ENCODE data around the gene NOC4L.

DNA sequence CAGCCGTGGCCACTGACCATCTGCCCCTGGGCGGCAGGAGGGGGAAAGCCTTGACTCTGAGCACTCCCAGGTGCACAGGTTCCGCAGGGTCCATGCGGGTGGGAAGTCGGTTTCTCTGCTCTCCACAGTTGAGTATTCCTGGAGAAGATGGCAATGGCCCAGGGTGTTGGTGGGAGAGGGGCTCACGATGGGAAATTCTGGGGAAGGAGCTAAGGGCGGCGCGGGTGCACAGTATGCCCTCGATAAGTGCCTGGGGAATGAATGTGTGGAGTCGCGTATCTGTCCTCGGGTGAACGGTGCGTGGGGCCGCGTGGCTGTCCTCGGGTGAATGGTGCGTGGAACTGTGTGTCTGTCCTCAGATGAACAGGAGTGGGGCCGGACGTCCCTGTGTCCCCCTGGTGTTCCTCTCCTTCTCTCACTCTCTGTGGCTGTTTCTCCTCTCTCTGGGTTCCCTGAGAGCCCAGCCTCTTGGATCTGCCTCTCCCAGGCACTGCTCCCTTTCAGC is 38.0 kb downstream of the NOC4L start:
- TF ChIP-seq, protein P1, sequence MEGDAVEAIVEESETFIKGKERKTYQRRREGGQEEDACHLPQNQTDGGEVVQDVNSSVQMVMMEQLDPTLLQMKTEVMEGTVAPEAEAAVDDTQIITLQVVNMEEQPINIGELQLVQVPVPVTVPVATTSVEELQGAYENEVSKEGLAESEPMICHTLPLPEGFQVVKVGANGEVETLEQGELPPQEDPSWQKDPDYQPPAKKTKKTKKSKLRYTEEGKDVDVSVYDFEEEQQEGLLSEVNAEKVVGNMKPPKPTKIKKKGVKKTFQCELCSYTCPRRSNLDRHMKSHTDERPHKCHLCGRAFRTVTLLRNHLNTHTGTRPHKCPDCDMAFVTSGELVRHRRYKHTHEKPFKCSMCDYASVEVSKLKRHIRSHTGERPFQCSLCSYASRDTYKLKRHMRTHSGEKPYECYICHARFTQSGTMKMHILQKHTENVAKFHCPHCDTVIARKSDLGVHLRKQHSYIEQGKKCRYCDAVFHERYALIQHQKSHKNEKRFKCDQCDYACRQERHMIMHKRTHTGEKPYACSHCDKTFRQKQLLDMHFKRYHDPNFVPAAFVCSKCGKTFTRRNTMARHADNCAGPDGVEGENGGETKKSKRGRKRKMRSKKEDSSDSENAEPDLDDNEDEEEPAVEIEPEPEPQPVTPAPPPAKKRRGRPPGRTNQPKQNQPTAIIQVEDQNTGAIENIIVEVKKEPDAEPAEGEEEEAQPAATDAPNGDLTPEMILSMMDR (IDR thresholded peaks at IDR 0.05) = no peak
- TF ChIP-seq POLR2A (IDR thresholded peaks at IDR 0.05) = no peak
